Activated CD4-positive, alpha-beta T cell treated with anti-CD3 and anti-CD28 coated beads, Interleukin-2, Interleukin-6, amounts not matched to agents 100 ng/mL and 50 ng/mL, durations not matched to agents 16 hours and 8 hours (primary cell): ENCODE measurements around the gene CDKN2B-AS1.

Source experiments
- DNase-seq: peaks from one replicate; pipeline ENCODE4 v3.0.0-alpha.2; 2020

The CDKN2B-AS1 gene

GRCh38 chr9:22100626-22101025 is 106.0 kb downstream of the CDKN2B-AS1 start:
- no peak for DNase-seq

- DNase-seq = peak; percentile 62
Observed at GRCh38 chr9:22102146-22103053, 107.8 kb downstream of the CDKN2B-AS1 start.

- DNase-seq = no peak
Observed at GRCh38 chr9:22103685-22104575, 109.3 kb downstream of the CDKN2B-AS1 start.

- DNase-seq = peak; percentile 81
Observed at GRCh38 chr9:22105005-22105722, 110.6 kb downstream of the CDKN2B-AS1 start.

GRCh38 chr9:22107202-22108045 is 112.8 kb downstream of the CDKN2B-AS1 start:
- DNase-seq = no peak

GRCh38 chr9:22108581-22109370 is 114.2 kb downstream of the CDKN2B-AS1 start:
- no peak for DNase-seq

GRCh38 chr9:22111176-22111953 is 116.8 kb downstream of the CDKN2B-AS1 start:
- no peak for DNase-seq

- no peak for DNase-seq
Observed at GRCh38 chr9:22111954-22112247, 117.3 kb downstream of the CDKN2B-AS1 start.

- no peak for DNase-seq
Observed at GRCh38 chr9:22112870-22113821, 118.6 kb downstream of the CDKN2B-AS1 start.

GRCh38 chr9:22114956-22115355 is 120.4 kb downstream of the CDKN2B-AS1 start:
- no peak for DNase-seq

GRCh38 chr9:22116758-22117157 is 122.2 kb downstream of the CDKN2B-AS1 start:
- DNase-seq = no peak

- DNase-seq = no peak
Observed at GRCh38 chr9:22117511-22118384, 123.2 kb downstream of the CDKN2B-AS1 start.

GRCh38 chr9:22118810-22119521 is 124.4 kb downstream of the CDKN2B-AS1 start:
- no peak for DNase-seq

- peak; percentile 36 for DNase-seq
Observed at GRCh38 chr9:22119522-22120158, 125.0 kb downstream of the CDKN2B-AS1 start.

- no peak for DNase-seq
Observed at GRCh38 chr9:22120159-22120549, 125.6 kb downstream of the CDKN2B-AS1 start.

GRCh38 chr9:22120595-22120994 is 126.0 kb downstream of the CDKN2B-AS1 start:
- no peak for DNase-seq
